GM18508 (cell line): Measurements from ENCODE around the gene DGKI.

ENCODE experiments used
- ATAC-seq: cut with Tn5 transposase; IDR thresholded peaks from one replicate; pipeline ENCODE4 v1.9.1; 2021; ENCODE audit warnings: moderate number of reproducible peaks; ENCODE audit not compliant: insufficient read depth, unreplicated experiment

DGKI gene

GRCh38 chr7:137670222-137671064 is 176.3 kb downstream of the DGKI start:
- ATAC-seq = no peak

- no peak for ATAC-seq
These were observed 177.1 kb downstream of the DGKI start for GRCh38 chr7:137669706-137670105.

GRCh38 chr7:137668404-137668803 is 178.4 kb downstream of the DGKI start:
- ATAC-seq = no peak

GRCh38 chr7:137667633-137668387 is 179.0 kb downstream of the DGKI start:
- ATAC-seq = no peak

- no peak for ATAC-seq
These were observed 181.9 kb downstream of the DGKI start for GRCh38 chr7:137664846-137665245.

GRCh38 chr7:137661634-137662033 is 185.1 kb downstream of the DGKI start:
- ATAC-seq = no peak

GRCh38 chr7:137658190-137658900 is 188.4 kb downstream of the DGKI start:
- ATAC-seq = no peak

- ATAC-seq = no peak
These were observed 189.1 kb downstream of the DGKI start for GRCh38 chr7:137657476-137658189.

GRCh38 chr7:137656850-137657232 is 189.9 kb downstream of the DGKI start:
- ATAC-seq = no peak

- ATAC-seq = peak; percentile 80
These were observed 190.4 kb downstream of the DGKI start for GRCh38 chr7:137656227-137656849.

- ATAC-seq = no peak
These were observed 191.0 kb downstream of the DGKI start for GRCh38 chr7:137655804-137656203.

- ATAC-seq = no peak
These were observed 194.1 kb downstream of the DGKI start for GRCh38 chr7:137652721-137653120.

- ATAC-seq = no peak
These were observed 198.7 kb downstream of the DGKI start for GRCh38 chr7:137647905-137648565.

GRCh38 chr7:137642472-137642871 is 204.3 kb downstream of the DGKI start:
- no peak for ATAC-seq

- ATAC-seq = no peak
These were observed 204.7 kb downstream of the DGKI start for GRCh38 chr7:137642031-137642430.

- no peak for ATAC-seq
These were observed 210.4 kb downstream of the DGKI start for GRCh38 chr7:137636376-137636775.

- ATAC-seq = no peak
These were observed 210.9 kb downstream of the DGKI start for GRCh38 chr7:137635874-137636273.

GRCh38 chr7:137635132-137635531 is 211.6 kb downstream of the DGKI start:
- ATAC-seq = no peak

- ATAC-seq = no peak
These were observed 212.4 kb downstream of the DGKI start for GRCh38 chr7:137634356-137634755.
